Activated CD8-positive, alpha-beta memory T cell treated with anti-CD3 and anti-CD28 coated beads, Interleukin-2, amount 50 U/mL, for 24 hours (primary cell): ENCODE results near the gene ATG10.
"Not testable (repeated sequence)": the region's sequence is repeated elsewhere in the genome, so short reads cannot be mapped to it uniquely, and the experiment has no call there.

ENCODE experiments used
- DNase-seq: peaks from one replicate; pipeline ENCODE4 v3.0.0-alpha.2; 2020; ENCODE audit errors: extremely low read depth

The ATG10 gene

GRCh38 chr5:81982172-81982685 is 10.4 kb downstream of the ATG10 start:
- not testable (repeated sequence) for DNase-seq

- DNase-seq = not testable (repeated sequence)
Observed at GRCh38 chr5:81983148-81983547, 11.3 kb downstream of the ATG10 start.

GRCh38 chr5:81983563-81983962 is 11.7 kb downstream of the ATG10 start:
- not testable (repeated sequence) for DNase-seq

- no peak for DNase-seq
Observed at GRCh38 chr5:81986126-81986525, 14.3 kb downstream of the ATG10 start.

- DNase-seq = no peak
Observed at GRCh38 chr5:81989204-81989603, 17.4 kb downstream of the ATG10 start.

- no peak for DNase-seq
Observed at GRCh38 chr5:81994679-81995078, 22.9 kb downstream of the ATG10 start.

GRCh38 chr5:81995407-81995806 is 23.6 kb downstream of the ATG10 start:
- no peak for DNase-seq

GRCh38 chr5:82004511-82004910 is 32.7 kb downstream of the ATG10 start:
- DNase-seq = no peak

GRCh38 chr5:82009869-82010268 is 38.0 kb downstream of the ATG10 start:
- DNase-seq = not testable (repeated sequence)

GRCh38 chr5:82010696-82011095 is 38.9 kb downstream of the ATG10 start:
- no peak for DNase-seq

GRCh38 chr5:82011761-82012160 is 39.9 kb downstream of the ATG10 start:
- no peak for DNase-seq

- DNase-seq = not testable (repeated sequence)
Observed at GRCh38 chr5:82014644-82015043, 42.8 kb downstream of the ATG10 start.

GRCh38 chr5:82018462-82018861 is 46.6 kb downstream of the ATG10 start:
- DNase-seq = no peak

- no peak for DNase-seq
Observed at GRCh38 chr5:82019342-82020138, 47.7 kb downstream of the ATG10 start.

- DNase-seq = no peak
Observed at GRCh38 chr5:82022499-82022898, 50.7 kb downstream of the ATG10 start.

GRCh38 chr5:82023644-82024043 is 51.8 kb downstream of the ATG10 start:
- DNase-seq = no peak

- no peak for DNase-seq
Observed at GRCh38 chr5:82031220-82032119, 59.6 kb downstream of the ATG10 start.

- DNase-seq = not testable (repeated sequence)
Observed at GRCh38 chr5:82042894-82043293, 71.1 kb downstream of the ATG10 start.

GRCh38 chr5:82044010-82044409 is 72.2 kb downstream of the ATG10 start:
- no peak for DNase-seq

- no peak for DNase-seq
Observed at GRCh38 chr5:82045554-82046275, 73.9 kb downstream of the ATG10 start.

GRCh38 chr5:82046276-82046647 is 74.4 kb downstream of the ATG10 start:
- DNase-seq = no peak

- DNase-seq = no peak
Observed at GRCh38 chr5:82050955-82051354, 79.1 kb downstream of the ATG10 start.
